Measurements from ENCODE around the gene IGSF22. TPM values are rescaled to one million over a fixed set of nuclear protein-coding genes. Genes with fewer than 3 reads are reported as not detected.
A peak's percentile ranks its signal among the peaks of the same experiment; 100 is the strongest.

IGSF22 gene
- total RNA-seq, 1 donor from 2014 or later: 1.2 TPM

DNA sequence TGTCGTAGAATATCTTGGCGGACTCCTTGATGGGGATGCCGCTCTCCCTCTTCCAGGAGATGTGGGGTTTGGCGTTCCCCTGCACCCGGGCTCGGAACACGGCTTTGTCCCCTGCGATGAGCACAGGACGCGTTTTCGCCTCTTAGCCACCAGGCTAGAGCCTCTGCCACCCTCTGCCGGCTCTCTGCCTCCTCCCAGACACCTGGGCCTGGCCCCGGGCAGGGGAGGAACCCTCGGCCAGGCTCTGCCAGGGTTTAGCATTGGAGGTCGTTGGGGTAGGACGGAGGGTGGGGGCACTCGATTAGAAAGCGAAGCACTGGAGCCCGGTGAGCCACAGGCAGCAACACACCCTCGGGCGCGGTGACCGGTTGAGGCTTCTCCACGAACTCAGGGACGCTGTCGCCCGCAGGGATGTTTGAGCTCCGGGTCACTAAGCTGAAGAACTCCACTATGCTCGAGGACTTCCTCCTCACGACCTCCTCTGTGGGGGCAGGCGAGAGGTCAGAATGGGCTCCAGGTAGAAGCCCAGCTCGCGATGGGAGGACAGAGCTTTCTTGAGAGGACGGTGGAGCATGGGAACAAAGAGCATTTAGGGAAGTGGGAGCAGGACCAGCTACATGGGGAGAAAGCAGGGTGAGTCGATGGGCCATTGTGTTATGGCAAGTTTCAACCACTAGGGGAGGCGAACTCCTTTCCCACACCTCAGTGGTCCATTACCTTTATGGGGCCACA is 4.3 kb downstream of the IGSF22 start:
- peak; percentile 83 for ATAC-seq
- Histone ChIP-seq H3K4me1 (peaks cover 13% of the 10 kb centered on the region), H3K4me3 (peak overlapping the region; percentile 61), H3K36me3 (no peaks in the 10 kb centered on the region), H3K27ac (peak overlapping the region; percentile 47), H3K27me3 (no peaks in the 10 kb centered on the region), H3K9me3 (no peaks in the 10 kb centered on the region)
- no peak for DNase-seq
- intact Hi-C loops (cut with DNase I): no loop called here
- TF ChIP-seq, protein P1, sequence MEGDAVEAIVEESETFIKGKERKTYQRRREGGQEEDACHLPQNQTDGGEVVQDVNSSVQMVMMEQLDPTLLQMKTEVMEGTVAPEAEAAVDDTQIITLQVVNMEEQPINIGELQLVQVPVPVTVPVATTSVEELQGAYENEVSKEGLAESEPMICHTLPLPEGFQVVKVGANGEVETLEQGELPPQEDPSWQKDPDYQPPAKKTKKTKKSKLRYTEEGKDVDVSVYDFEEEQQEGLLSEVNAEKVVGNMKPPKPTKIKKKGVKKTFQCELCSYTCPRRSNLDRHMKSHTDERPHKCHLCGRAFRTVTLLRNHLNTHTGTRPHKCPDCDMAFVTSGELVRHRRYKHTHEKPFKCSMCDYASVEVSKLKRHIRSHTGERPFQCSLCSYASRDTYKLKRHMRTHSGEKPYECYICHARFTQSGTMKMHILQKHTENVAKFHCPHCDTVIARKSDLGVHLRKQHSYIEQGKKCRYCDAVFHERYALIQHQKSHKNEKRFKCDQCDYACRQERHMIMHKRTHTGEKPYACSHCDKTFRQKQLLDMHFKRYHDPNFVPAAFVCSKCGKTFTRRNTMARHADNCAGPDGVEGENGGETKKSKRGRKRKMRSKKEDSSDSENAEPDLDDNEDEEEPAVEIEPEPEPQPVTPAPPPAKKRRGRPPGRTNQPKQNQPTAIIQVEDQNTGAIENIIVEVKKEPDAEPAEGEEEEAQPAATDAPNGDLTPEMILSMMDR (IDR thresholded peaks at IDR 0.05): peak; percentile 84

DNA sequence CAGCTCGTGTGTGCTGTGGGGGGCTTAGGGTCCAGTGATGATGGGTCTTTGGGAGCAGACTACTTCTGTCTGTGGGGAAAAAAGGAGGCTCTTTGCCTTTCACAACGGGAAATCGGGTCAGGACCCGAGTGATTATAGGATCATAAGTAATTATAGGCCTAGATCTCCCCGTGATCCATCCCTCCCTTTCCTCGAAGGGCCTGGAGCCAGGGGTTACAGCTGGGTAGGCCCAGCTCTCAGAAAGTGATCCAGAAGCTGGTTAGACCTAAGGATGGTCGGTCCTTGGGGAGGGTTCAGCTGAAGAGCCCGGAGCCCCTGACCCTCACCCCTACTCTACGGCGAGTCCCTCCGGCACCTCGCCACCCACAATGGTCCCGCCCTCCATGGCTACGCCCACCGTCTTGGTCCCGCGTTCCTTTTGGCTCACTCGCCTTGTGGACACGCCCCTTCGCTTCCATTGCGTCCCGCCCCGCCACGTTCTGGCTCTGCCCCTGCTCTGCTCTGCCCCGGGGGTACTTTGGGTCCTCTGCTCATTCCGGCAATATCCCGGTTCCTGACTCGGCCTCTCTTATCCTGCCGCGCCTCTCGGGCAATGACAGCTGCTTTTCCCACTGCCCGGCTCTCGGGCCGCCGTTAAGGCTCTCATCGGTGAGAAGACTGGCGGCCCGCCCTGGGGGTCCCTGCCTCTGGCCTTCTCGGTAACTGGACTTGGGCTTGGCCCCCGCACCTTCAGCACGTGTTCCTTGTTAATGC is 5.0 kb downstream of the IGSF22 start:
- H3K36me3 ChIP-seq: no peaks in the 10 kb centered on the region
- peaks cover 13% of the 10 kb centered on the region for H3K4me1 ChIP-seq
- peak overlapping the region; percentile 61 for H3K4me3 ChIP-seq
- intact Hi-C loops (cut with DNase I): no loop called here
- peak overlapping the region; percentile 47 for H3K27ac ChIP-seq
- TF ChIP-seq, protein P1 (IDR thresholded peaks at IDR 0.05): no peak
- H3K27me3 ChIP-seq: no peaks in the 10 kb centered on the region
- DNase-seq: peak; percentile 87
- H3K9me3 ChIP-seq: no peaks in the 10 kb centered on the region
- peak; percentile 90 for ATAC-seq

DNA sequence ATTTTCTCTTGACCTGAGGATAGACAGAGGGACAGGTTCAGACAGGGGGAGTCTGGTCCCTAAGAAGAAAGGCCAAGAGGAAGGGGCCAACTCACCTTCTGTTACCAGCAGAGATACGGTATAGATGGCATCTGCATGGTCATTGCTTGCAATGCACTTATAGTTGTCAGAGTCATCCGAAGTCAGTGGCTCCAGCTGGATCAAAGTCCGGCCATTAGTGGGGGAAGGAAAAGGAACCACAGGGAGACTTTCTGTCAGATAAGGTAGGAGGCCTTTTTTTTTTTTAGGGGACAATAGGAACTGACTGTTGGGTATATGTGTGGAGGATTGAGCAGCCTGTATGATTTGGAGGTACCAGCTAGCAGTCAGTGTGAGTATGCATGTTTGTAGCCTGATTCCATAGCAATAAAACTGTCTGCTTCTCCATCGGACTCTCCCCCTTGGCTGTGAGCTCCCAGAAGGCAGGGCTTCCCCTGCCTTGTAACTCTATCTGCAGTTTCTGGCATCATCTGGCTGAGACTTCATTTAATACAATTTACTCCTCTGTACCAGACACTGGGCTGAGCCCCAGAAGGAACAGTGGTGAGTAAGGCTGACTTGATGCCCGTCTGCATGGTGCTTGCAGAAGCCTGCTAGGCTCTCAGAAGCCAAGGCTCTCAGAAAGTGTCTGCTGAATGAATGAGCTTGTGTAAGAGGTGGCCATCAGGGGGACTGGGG is 5.7 kb downstream of the IGSF22 start:
- TF ChIP-seq, protein P1 (IDR thresholded peaks at IDR 0.05): no peak
- intact Hi-C loops (cut with DNase I): no loop called here
- ATAC-seq: no peak
- DNase-seq: no peak
- no peaks in the 10 kb centered on the region for H3K36me3 ChIP-seq
- H3K4me3 ChIP-seq: no peak overlapping the region
- H3K4me1 ChIP-seq: peaks cover 13% of the 10 kb centered on the region
- no peaks in the 10 kb centered on the region for H3K9me3 ChIP-seq
- H3K27me3 ChIP-seq: no peaks in the 10 kb centered on the region
- no peak overlapping the region for H3K27ac ChIP-seq

DNA sequence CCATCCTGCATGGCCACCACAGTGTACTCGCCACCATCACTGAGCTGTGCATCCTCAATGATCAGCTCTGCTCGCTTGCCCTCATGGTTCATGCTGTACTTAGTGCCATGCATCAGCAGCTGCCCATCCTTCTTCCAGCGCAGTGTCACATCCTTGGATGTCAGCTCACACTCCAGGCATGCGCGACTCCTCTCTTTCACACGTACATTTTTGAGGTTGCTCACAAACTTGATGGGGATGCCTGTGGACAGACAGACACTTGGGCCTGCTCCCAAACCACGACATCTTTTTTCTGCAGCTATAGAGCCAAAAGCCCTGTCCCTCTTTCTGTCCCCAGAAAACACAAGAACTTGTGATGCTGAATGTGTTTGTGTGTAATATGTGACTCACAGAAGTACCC is 10.5 kb downstream of the IGSF22 start:
- intact Hi-C loops (cut with DNase I): no loop called here
- ATAC-seq: no peak

DNA sequence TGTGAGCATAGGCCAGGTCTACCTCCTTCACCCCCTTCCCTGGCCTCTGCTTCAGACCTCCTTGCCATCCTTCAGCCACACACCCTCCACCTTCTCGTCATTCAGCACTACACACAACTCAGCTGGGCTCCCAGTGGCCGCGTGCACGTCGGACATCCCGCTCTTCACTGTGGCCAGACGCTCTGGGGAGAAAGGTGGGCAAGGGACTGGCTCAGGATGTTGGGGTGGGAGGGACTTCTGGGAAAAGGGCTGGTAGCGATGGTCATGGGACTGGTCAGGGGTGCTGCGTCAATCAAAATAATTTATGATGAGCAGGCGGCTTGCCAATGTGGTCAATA is 11.6 kb downstream of the IGSF22 start:
- DNase-seq (no peak), ATAC-seq (no peak)
- H3K36me3 ChIP-seq: no peaks in the 10 kb centered on the region
- H3K27ac ChIP-seq: no peak overlapping the region
- TF ChIP-seq, protein P1 (IDR thresholded peaks at IDR 0.05): no peak
- intact Hi-C loops (cut with DNase I): no loop called here
- no peak overlapping the region for H3K4me3 ChIP-seq
- H3K9me3 ChIP-seq: no peaks in the 10 kb centered on the region
- no peaks in the 10 kb centered on the region for H3K27me3 ChIP-seq
- no peaks in the 10 kb centered on the region for H3K4me1 ChIP-seq

More for the DNA sequence above, 10.5 kb downstream of the IGSF22 start:
- Histone ChIP-seq H3K4me3 (no peak overlapping the region), H3K9me3 (no peaks in the 10 kb centered on the region), H3K27me3 (no peaks in the 10 kb centered on the region), H3K27ac (no peak overlapping the region), H3K36me3 (no peaks in the 10 kb centered on the region), H3K4me1 (peaks cover 2% of the 10 kb centered on the region)
- TF ChIP-seq, protein P1 (IDR thresholded peaks at IDR 0.05): no peak
- no peak for DNase-seq

Measured in upper lobe of right lung (tissue), 1 donor.